Panc1 (cell line): ENCODE measurements around the gene RUNX1.

Experiments
- CTCF ChIP-seq: fragments of 450-650 bp; IDR thresholded peaks from 2 replicates; pipeline ENCODE4 v1.5.1; 2017; ENCODE audit warnings: mild to moderate bottlenecking
- SIN3A ChIP-seq: IDR thresholded peaks from 2 replicates; pipeline ENCODE4 v1.6.1; 2012; ENCODE audit warnings: low read depth, mild to moderate bottlenecking, low read length, moderate library complexity, borderline replicate concordance; ENCODE audit not compliant: insufficient read depth

DNA sequence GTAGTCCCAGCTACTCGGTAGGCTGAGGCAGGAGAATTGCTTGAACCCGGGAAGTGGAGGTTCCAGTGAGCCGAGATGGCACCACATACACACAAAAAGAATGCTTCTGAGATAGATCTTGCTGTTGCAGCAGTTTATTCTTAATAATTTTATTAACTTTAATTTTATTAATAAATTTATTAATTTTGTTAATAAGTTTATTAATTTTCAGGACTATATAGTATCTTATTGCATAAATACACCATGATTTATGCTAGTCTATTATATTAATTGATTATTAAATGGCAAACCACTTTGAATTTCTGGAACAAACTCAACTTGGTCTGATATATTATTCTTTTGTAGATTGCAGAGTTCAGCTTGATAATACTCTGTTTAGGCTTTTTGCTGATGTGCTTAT, 280.8 kb downstream of the RUNX1 start:
- TF ChIP-seq CTCF (no peak), SIN3A (no peak)
